G401 (cell line): ENCODE results near the gene TMEM43. TPM values are rescaled to one million over a fixed set of nuclear protein-coding genes. Genes with fewer than 3 reads are reported as not detected.

ENCODE experiments used
- DNase-seq: peaks from one replicate; pipeline ENCODE4 v3.0.0-alpha.2; 2015; ENCODE audit warnings: low spot score
- in situ Hi-C: cut with HindIII; loops from 2 replicates; pipeline ENCODE4 v1.10.0; 2016; ENCODE audit warnings: low sequenced_read_pairs, mixed read lengths
- total RNA-seq: library from RNA; depleted of rRNA; stranded (reverse); fragments of >200 nt; shearing (Covaris generic); gene quantifications from 2 replicates; pipeline ENCODE4 v1.2.3, GENCODE V29; 2014

TMEM43 gene
- total RNA-seq, 1 experiment from 2014 or later, result 52.1 TPM

DNA sequence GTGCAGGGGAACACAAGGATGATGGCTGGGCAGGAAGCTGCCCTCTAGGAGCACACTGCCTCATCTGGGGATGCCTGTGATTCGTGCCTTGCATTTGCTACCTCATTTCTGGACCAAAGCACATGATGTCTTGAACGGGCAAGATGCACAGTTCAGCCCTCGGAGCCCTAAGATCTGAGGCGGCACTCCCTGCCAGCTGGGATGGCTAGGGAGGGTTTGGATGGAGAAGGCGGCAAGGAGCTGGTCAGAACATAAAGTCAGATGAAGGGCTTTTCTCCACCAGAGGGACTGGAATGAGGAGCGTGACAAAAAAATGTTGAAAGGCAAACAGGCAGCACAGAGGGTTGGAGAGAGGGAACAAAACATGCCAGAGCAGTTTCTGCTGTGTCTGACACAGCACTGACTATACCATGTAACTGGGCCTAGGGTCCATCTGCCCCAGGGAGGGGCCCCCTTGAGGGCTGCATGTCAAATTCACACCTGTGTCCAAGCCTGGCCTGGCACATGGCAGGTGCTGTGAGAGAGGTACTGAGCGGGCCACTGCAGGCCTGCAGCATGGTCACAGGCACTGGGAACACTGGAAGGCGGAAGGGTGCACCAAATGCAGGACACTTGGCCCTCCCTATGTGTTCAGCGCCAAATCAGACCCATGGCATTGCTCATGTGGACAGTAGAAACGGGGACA is 21.7 kb downstream of the TMEM43 start:
- in situ Hi-C loops, result no loop called here
- DNase-seq, result no peak

DNA sequence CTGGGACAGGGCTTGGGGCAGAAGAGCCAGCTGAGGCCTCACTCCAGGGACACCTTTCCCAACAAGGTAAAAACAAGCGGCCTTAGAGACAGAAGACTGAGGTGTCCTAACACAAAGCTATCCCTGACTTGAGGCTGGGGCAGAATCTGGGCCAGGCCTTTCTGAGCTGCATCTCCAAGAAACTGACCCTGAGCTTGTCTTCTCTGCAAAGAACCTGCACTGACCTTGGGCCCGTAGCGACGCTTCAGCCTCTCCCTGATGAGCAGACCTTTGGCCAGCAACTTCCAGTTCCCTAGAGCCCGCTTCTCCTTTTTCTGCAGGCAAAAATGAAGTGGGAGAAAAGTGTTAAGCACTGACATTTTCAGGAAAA is 22.2 kb downstream of the TMEM43 start:
- no peak for DNase-seq
- in situ Hi-C loops, result no loop called here

- in situ Hi-C loops, result no loop called here
- no peak for DNase-seq
These were observed 22.8 kb downstream of the TMEM43 start for GRCh38 chr3:14147617-14148016.

DNA sequence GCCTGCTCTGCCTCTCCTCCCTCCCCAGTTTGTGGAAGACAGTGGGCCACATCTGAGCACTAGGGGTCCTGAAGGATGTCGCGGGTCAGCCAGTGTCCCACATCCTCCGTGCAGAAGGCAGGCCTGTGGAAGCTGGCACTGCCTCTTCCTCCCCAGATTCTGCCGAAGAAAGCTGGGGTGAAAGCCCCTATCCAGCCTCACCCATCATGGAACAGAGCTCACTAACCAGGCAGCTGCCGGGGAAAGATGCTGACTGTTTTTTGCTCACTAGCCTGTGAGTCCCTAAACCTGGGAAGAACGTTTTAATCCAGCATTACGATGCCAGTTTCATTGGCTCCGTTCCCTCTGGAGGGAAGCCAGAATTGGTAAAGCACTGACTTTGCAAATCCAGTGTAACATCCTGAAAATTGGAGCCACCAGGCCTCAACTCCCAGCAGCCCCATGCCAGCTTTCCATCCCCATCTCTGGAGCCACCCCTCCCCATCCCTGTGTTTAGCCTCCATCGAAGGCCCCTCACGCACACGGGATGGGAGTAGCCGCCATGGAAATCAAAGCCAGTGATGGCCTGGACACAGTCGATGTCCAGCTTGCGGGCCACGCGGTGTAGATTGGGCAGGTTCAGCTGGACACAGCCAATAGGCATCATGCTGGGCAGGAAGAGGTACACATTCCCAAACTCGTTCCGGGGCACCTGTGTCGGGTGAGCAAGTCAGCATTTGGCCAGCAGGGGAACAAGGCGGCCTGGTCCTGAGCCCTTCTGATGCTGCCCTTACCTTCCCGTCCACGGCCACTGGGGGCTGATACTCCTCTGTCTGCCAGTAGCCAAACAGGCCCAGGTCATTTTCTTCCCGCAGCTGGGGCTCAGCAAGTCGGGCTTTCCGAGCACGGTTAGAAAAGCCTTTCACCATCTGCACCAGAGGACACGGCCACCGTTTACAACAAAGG is 23.5 kb downstream of the TMEM43 start:
- no peak for DNase-seq
- in situ Hi-C loops, result no loop called here

GRCh38 chr3:14150078-14150477 is 25.2 kb downstream of the TMEM43 start:
- in situ Hi-C loops, result no loop called here
- DNase-seq, result no peak

DNA sequence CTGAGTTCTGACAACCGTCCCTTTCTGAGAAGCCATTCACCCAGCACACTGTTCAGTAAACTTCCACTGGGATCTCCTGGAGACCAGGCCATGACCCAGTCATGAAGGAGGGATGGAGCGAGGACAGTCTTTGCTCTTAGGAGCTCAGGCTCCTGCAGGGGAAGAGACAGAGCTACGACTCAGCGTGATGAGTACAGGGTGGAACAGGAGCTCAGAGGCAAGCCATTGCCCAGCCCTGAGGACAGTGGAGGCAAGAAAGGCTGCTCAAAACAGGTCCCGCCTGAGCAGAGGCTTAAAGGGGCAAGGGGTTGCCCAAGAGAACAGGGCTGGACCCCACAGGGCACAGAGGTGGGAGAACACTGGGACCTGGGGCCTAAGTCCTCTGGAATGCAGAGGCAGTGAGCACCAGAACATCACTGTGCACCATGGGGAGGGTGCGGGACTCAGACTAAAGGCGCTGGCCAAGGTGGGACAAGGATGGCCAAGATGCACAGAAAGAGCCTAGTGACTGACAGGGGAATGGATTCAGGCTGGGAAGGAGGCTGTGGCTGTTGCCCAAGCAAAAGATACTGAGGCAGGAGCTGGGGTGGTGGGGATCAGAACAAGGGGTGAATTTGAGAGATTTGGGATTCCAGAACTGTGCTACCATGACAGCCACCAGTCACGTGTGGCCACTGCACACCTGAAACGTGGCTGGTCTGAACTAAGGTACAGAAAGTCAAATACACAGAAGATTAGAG is 25.8 kb downstream of the TMEM43 start:
- in situ Hi-C loops, result no loop called here
- no peak for DNase-seq

DNA sequence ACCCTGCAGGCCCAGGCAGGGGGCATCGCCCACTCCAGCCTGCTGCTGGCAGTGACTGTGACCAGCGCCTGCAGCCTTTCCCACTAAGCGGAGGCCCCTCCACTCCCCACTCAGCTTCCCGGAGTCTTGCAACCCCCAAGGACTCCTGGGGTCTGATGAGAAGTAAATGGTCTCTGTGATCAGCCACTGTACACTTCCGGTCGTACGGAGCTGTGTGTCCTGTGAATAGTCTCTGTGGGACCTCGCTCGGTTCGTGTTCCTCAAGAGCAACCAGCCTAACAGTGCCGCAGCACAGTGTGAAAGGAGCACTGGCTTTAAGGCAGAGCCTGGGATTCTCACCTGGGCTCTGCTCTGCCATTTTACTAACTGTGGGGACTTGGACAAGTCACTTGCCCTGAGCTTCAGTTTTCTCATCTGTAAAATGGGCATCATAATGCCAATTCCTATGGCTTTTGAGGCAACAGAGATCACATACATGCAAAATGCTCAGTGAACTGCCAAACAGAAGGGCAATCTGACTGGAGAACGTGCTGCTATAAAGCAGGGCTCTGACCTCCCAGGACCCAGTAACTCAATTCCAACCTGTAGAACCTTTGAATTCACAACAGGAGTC is 26.7 kb downstream of the TMEM43 start:
- in situ Hi-C loops, result no loop called here
- DNase-seq, result no peak

DNA sequence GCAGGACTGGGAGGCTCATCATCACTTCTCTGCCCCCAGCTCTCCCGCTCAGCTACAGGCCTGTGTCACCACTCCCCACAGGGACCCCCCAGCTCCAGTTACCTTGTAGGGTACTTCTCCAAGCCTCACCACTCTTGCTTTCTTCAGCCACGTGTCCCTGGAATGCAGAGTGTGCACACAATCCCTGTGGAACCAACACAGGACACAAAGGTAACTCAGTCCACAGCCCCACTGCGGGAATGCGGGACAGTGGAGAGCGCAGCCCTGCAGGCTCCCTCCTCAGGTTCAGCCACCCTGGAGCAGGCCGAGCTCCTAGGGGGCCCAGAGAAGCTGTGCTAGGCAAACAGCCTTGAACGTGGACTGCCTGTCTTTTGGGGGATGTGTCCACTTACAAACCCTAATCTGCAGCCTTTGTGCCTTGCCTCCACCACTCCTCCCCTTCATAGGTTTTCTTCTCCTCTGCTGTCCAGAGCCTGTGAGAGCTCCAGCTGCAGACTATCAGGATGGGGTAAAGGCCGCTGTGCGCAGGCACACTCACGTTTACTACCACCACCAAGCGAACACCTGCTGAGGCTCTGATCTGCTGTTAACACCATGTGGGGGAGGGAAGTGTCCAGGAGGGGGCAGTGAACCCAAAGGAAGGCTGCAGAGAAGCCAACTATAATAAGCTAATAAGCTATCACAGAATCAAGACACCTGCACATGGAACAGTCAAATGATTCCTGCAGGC is 27.5 kb downstream of the TMEM43 start:
- DNase-seq, result no peak
- in situ Hi-C loops, result no loop called here

DNA sequence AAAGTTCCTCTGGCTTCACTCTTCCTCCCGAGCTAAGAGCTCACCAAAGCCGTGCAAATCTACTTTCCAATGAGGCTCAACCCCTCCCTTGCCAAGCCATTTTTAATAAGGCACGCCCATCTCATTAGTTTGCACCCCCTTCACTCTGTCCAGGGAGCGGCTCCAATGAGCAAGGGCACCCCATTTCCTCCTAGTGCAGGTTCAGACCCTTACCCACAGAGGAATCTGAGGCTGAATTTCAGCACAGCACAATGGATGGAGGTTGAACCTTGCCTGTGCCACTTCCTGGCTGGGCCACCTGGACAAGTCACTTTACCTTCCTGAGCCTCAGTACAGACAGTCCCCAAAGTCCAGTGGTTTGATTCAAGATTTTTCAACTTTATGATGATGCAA is 28.1 kb downstream of the TMEM43 start:
- in situ Hi-C loops, result no loop called here
- DNase-seq, result no peak

GRCh38 chr3:14153663-14154062 is 28.8 kb downstream of the TMEM43 start:
- in situ Hi-C loops, result no loop called here
- DNase-seq, result no peak

DNA sequence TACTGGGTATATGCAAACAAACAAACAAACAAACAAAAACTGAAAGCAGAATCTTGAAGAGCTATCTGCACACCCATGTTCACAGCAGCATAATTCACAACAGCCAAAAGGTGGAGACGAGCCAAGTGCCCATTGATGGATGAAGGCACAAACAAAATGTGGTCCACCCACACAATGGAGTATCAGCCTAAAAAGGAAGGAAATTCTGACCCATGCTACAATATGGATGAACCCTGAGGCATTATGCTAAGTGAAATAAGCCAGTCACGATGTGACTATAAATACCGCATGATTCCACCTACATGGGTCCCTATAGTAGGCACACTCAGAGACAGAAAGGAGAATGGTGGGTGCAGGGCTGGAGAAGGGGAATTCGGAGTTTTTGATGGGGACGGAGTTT is 29.4 kb downstream of the TMEM43 start:
- in situ Hi-C loops, result no loop called here
- DNase-seq, result no peak

DNA sequence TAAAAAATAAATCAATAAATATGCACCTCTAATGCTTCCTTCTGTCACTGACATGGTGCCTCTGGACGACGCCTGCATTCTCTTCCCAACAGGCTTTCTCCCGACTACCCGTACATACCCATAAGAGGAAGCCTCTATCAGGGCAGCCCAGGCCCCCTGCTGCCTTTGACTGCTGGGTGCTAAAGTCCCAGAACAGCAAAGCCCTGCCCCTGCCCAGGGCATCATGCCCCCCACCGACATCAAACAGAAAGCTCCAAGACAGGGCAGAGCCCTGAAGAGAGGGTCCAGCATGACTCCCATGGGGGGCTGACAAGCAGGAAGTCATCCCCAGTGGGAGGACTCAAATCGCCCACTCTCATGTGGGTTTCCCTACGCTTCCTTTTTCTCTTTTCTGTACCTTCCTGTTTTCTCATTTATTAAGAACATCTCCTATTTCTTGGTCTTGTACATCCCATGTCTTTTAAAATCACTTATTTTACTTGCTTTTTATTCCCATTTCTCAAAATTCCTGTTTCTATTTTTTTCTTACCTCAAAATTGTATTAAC is 30.1 kb downstream of the TMEM43 start:
- no peak for DNase-seq
- in situ Hi-C loops, result no loop called here

GRCh38 chr3:14156201-14156600 is 31.3 kb downstream of the TMEM43 start:
- in situ Hi-C loops, result no loop called here

DNA sequence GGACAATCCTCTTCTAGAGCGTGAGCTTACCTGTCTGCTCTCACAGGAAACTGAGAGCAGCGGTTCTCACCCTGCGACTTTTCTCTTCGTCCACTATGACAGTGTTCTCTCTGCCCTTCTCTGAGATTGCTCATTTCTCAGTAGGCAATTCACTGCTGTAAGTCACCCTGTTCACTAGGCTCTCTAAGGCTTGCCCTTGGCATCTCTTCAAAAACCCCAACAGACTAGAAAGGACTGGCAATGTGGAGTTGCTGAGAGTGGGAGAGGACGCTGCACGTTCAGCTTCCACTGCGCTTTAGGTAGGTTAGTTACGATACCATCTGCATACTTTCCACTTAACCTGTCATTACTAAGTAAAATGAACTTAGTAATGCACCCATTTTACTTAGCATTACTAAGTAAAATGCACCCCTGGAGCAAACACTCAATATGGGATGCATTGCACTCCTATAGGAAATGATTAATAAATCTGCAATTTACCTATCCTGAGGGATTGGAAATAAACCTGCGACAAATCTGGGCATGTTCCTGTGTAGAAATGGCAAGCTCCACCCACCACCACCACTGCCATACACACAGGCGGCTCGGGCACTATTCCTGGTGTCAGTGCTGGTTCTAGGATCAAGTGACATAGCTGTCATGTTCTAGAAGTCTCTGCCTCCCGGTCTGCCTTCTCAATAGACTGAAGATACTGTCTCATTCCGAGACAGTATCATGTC is 32.1 kb downstream of the TMEM43 start:
- in situ Hi-C loops, result no loop called here
- DNase-seq, result no peak

More at GRCh38 chr3:14156201-14156600, 31.3 kb downstream of the TMEM43 start:
- no peak for DNase-seq

- no peak for DNase-seq
- in situ Hi-C loops, result no loop called here
These were observed 33.1 kb downstream of the TMEM43 start for GRCh38 chr3:14157951-14158350.

GRCh38 chr3:14158370-14158769 is 33.5 kb downstream of the TMEM43 start:
- in situ Hi-C loops, result no loop called here
- no peak for DNase-seq

DNA sequence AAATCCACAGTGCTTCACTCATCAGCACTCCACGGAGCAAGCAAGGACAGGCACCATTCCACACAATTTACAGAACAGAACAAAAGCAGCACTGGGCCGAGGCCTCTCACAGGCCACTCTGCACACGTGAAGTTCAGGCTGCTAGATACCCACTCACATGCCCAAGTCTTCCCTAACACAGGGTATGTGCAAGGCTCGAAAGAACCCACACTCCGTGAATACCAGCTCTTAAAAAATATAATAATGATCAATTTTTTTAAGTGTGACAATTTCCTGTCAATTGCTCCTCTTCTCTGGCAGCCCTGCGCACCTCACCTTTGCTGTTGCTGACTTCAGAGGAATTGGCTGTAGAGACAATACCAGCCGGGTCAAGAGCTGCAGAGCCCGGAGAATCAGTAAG is 34.6 kb downstream of the TMEM43 start:
- DNase-seq, result no peak
- in situ Hi-C loops, result no loop called here

- in situ Hi-C loops, result no loop called here
- no peak for DNase-seq
These were observed 36.4 kb downstream of the TMEM43 start for GRCh38 chr3:14161282-14161681.
